Common myeloid progenitor, CD34-positive (primary cell): ENCODE data around the gene SIPA1.
A peak's percentile ranks its signal among the peaks of the same experiment; 100 is the strongest.

ENCODE experiments used
- CTCF ChIA-PET: fragments of 350-600 bp; sonication (Branson Sonifier 250); formaldehyde crosslinking; loops from one replicate; lab custom pipeline; 2021; ENCODE audit warnings: antibody characterized with exemption; lab: Charles Lee
- POLR2A ChIA-PET: fragments of 350-600 bp; sonication (Branson Sonifier 250); formaldehyde crosslinking; loops from one replicate; lab custom pipeline; 2021; ENCODE audit warnings: antibody characterized with exemption; lab: Charles Lee
- DNase-seq, 3 donors: peaks; one replicate each; pipeline versions ENCODE4 v3.0.0 to v3.0.0-alpha.2; 2013
- H3K27ac ChIP-seq, 2 experiments: 1 replicate in 1 of 2; 2 replicates in 1 of 2; pipeline ENCODE4 v1.7.0; 2013; ENCODE audit warnings: inconsistent platforms in 2 of 2, low read length in 2 of 2, mild to moderate bottlenecking in 2 of 2, low read depth in 1 of 2, moderate library complexity in 1 of 2; ENCODE audit not compliant: severe bottlenecking in 2 of 2, insufficient read depth in 1 of 2, poor library complexity in 1 of 2
- H3K27me3 ChIP-seq, 5 experiments: replicated peaks in 2 of 5; 1 replicate in 3 of 5; 2 replicates in 2 of 5; pipeline versions ENCODE4 v1.6.1 to v1.7.0; 2013; ENCODE audit warnings: low read length in 4 of 5, mild to moderate bottlenecking in 2 of 5, moderate library complexity in 2 of 5, inconsistent platforms in 1 of 5; ENCODE audit not compliant: insufficient read depth in 5 of 5, control insufficient read depth in 4 of 5
- H3K36me3 ChIP-seq, 4 experiments: 1 replicate in 2 of 4; 2 replicates in 2 of 4; pipeline versions ENCODE4 v1.6.1 to v1.7.0; 2013; ENCODE audit warnings: low read length in 3 of 4, control low read depth in 1 of 4, mild to moderate bottlenecking in 1 of 4; ENCODE audit not compliant: control insufficient read depth in 4 of 4, insufficient read depth in 4 of 4
- H3K4me1 ChIP-seq, 4 experiments: 1 replicate in 3 of 4; 2 replicates in 1 of 4; pipeline versions ENCODE4 v1.6.1 to v1.7.1; 2013; ENCODE audit warnings: low read length in 3 of 4, mild to moderate bottlenecking in 3 of 4, control low read depth in 1 of 4, inconsistent platforms in 1 of 4, moderate library complexity in 1 of 4; ENCODE audit not compliant: control insufficient read depth in 4 of 4, insufficient read depth in 4 of 4; ENCODE audit errors: control extremely low read depth in 1 of 4
- H3K4me3 ChIP-seq, 7 experiments: 1 replicate in 4 of 7; 2 replicates in 3 of 7; pipeline versions ENCODE4 v1.5.1 to v1.7.0; 2013; ENCODE audit warnings: mild to moderate bottlenecking in 7 of 7, low read length in 6 of 7, moderate library complexity in 6 of 7, inconsistent platforms in 2 of 7, low read depth in 2 of 7, control low read depth in 1 of 7; ENCODE audit not compliant: insufficient read depth in 4 of 7, control insufficient read depth in 1 of 7; ENCODE audit errors: extremely low read depth in 1 of 7
- H3K9me3 ChIP-seq, 5 experiments: 1 replicate in 4 of 5; 2 replicates in 1 of 5; pipeline versions ENCODE4 v1.6.1 to v1.7.1; 2013; ENCODE audit warnings: low read length in 4 of 5, mild to moderate bottlenecking in 2 of 5, inconsistent platforms in 1 of 5, low read depth in 1 of 5, moderate library complexity in 1 of 5; ENCODE audit not compliant: control insufficient read depth in 4 of 5, insufficient read depth in 2 of 5; ENCODE audit errors: control extremely low read depth in 1 of 5
- WGBS: methylation state at CpG from one replicate; pipeline ENCODE4 v1.1.5; 2013; ENCODE audit not compliant: insufficient coverage; 5-methylcytosine and 5-hydroxymethylcytosine counted together

SIPA1 gene

DNA sequence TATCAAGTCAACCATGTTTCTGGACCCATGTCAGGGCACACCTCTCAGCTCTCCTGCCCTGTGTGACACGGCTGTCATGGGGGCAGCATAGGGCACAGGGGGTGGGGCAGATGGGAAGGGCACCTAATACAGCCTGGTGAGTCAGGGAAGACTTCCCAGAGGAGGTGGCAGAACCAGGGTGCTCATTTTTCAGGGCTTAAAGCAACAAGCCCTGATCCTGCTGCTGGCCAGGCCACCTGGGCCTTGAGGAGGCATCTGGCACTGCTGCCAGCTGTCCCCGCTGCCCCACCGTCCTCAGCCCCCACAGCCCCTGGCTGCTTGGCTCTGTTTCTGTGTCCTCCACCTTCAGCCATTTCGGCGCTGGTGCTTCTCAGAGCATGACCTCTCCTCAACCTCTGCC lies 28.2 kb upstream of the SIPA1 start:
- H3K27ac ChIP-seq = peak overlapping the region in 1 of 2 experiments; percentile 93
- peaks cover 7 to 62% (median 47%) of the 10 kb centered on the region in 4 experiments for H3K36me3 ChIP-seq
- 81% methylated on average over 5 of the region's 5 CpGs for whole genome bisulfite sequencing
- ChIA-PET POLR2A (no interaction called here), CTCF (interaction anchor here (16.3 kb wide), 1 partner anchor 16 kb away, joined by 229 read pairs; the partner anchor contains the start of gene KCNK7)
- no peaks in the 10 kb centered on the region for H3K27me3 ChIP-seq
- H3K4me3 ChIP-seq = peak overlapping the region in 1 of 7 experiments; percentile 86
- DNase-seq = no peak
- peaks cover 5 to 48% (median 44%) of the 10 kb centered on the region in 4 experiments for H3K4me1 ChIP-seq
- H3K9me3 ChIP-seq = no peaks in the 10 kb centered on the region

GRCh38 chr11:65610404-65610803 lies 27.5 kb upstream of the SIPA1 start:
- Histone ChIP-seq H3K27me3 (no peaks in the 10 kb centered on the region), H3K4me1 (peaks cover 5 to 50% (median 46%) of the 10 kb centered on the region in 4 experiments), H3K4me3 (peak overlapping the region in 6 of 7 experiments; percentile 40 to 98 (median 84)), H3K36me3 (peaks cover 7 to 55% (median 41%) of the 10 kb centered on the region in 4 experiments), H3K9me3 (no peaks in the 10 kb centered on the region), H3K27ac (peak overlapping the region; percentile 82 to 93)
- DNase-seq = no peak
- 13% methylated on average over 3 of the region's 6 CpGs for WGBS
- ChIA-PET POLR2A (no interaction called here), CTCF (interaction anchor here (1.5 to 16.3 kb wide), 3 partner anchors 17 to 40 kb away, joined by 4 to 229 read pairs (median 4); partner anchors contain the start of genes EHBP1L1, KCNK7 and ZNRD2)

GRCh38 chr11:65611028-65611757 lies 26.7 kb upstream of the SIPA1 start:
- POLR2A ChIA-PET = no interaction called here
- DNase-seq = peak in 2 of 3 donors; percentile 52
- peaks cover 5 to 52% (median 47%) of the 10 kb centered on the region in 4 experiments for H3K4me1 ChIP-seq
- peak overlapping the region; percentile 24 to 98 (median 82) for H3K4me3 ChIP-seq
- CTCF ChIA-PET = interaction anchor here (1.5 to 16.3 kb wide), 4 partner anchors 15 to 40 kb away, joined by 4 to 229 read pairs (median 4); partner anchors contain the start of genes EHBP1L1, KCNK7 and ZNRD2
- peaks cover 7 to 47% (median 34%) of the 10 kb centered on the region in 4 experiments for H3K36me3 ChIP-seq
- H3K27me3 ChIP-seq = no peaks in the 10 kb centered on the region
- WGBS = 3% methylated on average over 6 of the region's 10 CpGs
- H3K27ac ChIP-seq = peak overlapping the region; percentile 82 to 93
- H3K9me3 ChIP-seq = no peaks in the 10 kb centered on the region

DNA sequence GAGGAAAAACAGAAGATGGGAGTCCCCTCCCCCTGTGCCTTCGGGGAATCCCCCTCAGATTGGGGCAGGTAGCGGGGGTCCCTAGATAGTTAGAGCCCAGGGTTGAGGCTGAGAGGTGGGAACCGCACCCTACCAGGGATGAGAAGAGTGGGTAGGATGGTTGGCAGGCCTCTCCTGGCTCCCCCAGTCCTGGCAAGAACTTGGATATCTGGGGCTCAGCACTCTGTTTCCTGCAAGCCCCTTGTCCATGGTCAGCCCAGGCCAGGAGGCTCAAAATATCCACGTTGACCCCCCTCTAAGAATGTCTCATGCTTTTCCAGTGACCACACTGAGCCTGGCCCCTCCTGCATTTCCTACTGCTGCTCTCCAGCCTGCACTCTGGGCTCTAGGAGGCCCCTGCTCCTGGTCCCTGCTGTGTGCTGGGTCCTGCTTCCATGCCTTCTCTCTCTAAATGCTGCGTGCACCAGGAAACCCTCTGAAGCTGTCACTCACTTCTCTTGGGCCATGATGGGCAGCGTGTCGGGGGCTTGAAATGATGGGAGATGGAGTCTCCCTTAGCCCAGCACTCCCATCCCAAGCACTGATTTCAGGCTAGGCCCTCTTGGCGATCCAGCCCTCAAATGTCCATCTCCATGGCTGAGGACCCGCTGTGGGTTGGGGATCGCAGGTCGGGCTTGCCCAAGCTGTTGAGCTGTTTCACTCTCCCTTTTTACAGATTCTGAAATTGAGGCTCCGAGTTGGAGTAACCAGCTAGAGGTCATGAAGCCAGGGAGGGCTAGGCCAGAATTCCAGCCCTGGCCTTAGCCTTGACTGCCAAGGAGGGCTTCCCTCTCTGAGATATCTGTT lies 25.9 kb upstream of the SIPA1 start:
- Histone ChIP-seq H3K4me3 (peak overlapping the region; percentile 23 to 98 (median 86)), H3K36me3 (peaks cover 7 to 39% (median 30%) of the 10 kb centered on the region in 4 experiments), H3K27me3 (no peaks in the 10 kb centered on the region), H3K27ac (peak overlapping the region; percentile 82 to 93), H3K4me1 (peaks cover 5 to 60% (median 55%) of the 10 kb centered on the region in 4 experiments), H3K9me3 (no peaks in the 10 kb centered on the region)
- ChIA-PET CTCF (interaction anchor here (0.7 to 16.3 kb wide), 9 partner anchors 8 to 272 kb away, joined by 3 to 229 read pairs (median 4); partner anchors contain the start of genes KCNK7 and ZNRD2), POLR2A (interaction anchor here (1.1 kb wide), 1 partner anchor 16 kb away, joined by 4 read pairs; the partner anchor contains the start of gene KCNK7)
- no peak for DNase-seq
- WGBS = 34% methylated on average over 10 of the region's 12 CpGs

- ChIA-PET POLR2A (interaction anchor here (1.0 to 1.1 kb wide), 2 partner anchors 17 to 99 kb away, joined by 3 to 4 read pairs; partner anchors contain the start of genes KAT5 and KCNK7), CTCF (interaction anchor here (0.7 to 16.3 kb wide), 9 partner anchors 8 to 271 kb away, joined by 3 to 229 read pairs (median 4); partner anchors contain the start of genes FAM89B and KCNK7)
- peaks cover 5 to 64% (median 59%) of the 10 kb centered on the region in 4 experiments for H3K4me1 ChIP-seq
- WGBS = 34% methylated on average over 7 of the region's 7 CpGs
- peak overlapping the region; percentile 82 to 93 for H3K27ac ChIP-seq
- H3K27me3 ChIP-seq = no peaks in the 10 kb centered on the region
- no peaks in the 10 kb centered on the region for H3K9me3 ChIP-seq
- DNase-seq = no peak
- H3K36me3 ChIP-seq = peaks cover 10 to 39% (median 29%) of the 10 kb centered on the region in 4 experiments
- H3K4me3 ChIP-seq = peak overlapping the region; percentile 48 to 98 (median 86)
These were observed 25.2 kb upstream of the SIPA1 start for GRCh38 chr11:65612691-65613090.

GRCh38 chr11:65613091-65613928 lies 24.6 kb upstream of the SIPA1 start:
- CTCF ChIA-PET = interaction anchor here (0.7 to 16.3 kb wide), 8 partner anchors 9 to 271 kb away, joined by 3 to 229 read pairs (median 5); partner anchors contain the start of genes FAM89B and KCNK7
- Histone ChIP-seq H3K27ac (peak overlapping the region; percentile 82 to 93), H3K27me3 (no peaks in the 10 kb centered on the region), H3K9me3 (no peaks in the 10 kb centered on the region), H3K4me3 (peak overlapping the region; percentile 73 to 98 (median 86)), H3K36me3 (peaks cover 5 to 39% (median 27%) of the 10 kb centered on the region in 4 experiments), H3K4me1 (peaks cover 5 to 64% (median 59%) of the 10 kb centered on the region in 4 experiments)
- no peak for DNase-seq
- 9% methylated on average over 36 of the region's 43 CpGs for WGBS
- POLR2A ChIA-PET = interaction anchor here (0.7 to 1.8 kb wide), 5 partner anchors 18 to 99 kb away, joined by 3 to 4 read pairs (median 3); partner anchors contain the start of genes FAM89B, KAT5 and KCNK7
